NCI-H748 treated with DMSO at 0.1 percent for 48 hours (cell line): ENCODE measurements around the gene RGS9.
"Not testable (repeated sequence)": the region's sequence is repeated elsewhere in the genome, so short reads cannot be mapped to it uniquely, and the experiment has no call there.

Experiments used
- DNase-seq: peaks from one replicate; lab custom pipeline; 2025; lab: John Stamatoyannopoulos, UW

The RGS9 gene

GRCh38 chr17:65137021-65137939, at the start of gene RGS9:
Gene RGS9, plus strand, starts transcription at chr17:65137370. Its CDS starts 171 bp downstream, at chr17:65137541.
- peak; percentile 80 for DNase-seq

DNA sequence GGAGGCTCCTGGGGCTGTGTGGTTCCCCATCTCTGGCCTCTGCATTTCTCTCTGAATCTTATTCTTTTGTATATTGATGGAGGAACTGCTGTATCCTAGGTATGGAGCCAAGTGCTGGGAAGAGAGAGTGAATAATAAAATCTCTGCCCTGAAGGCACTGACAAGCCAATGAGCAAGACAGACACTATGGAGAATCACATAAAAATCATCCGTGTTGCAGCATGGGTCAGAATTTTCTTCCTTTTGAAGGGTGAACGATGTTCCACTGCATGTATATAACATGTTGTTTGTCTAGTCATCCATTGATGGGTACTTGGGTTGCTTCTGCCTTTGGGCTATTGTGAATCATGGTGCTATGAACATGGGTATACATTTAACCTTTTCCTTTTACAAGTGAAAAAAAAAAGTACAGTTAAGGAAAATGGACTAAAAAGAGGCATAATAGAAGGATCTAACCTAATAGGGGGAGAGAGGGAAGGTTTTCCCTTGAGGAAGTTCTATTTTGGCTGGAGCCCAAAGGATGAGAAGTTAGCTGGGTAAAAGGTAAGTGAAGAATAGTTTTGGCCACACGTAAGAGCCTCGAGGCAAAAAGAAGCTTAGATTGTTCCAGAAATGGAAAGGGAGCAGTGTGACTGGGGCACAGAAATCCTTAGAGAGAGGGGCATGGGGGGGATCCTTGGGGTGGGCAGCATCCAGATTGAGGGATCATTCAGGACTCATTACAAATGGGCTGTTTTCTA, 48.4 kb upstream of the RGS9 start:
- DNase-seq, result no peak

GRCh38 chr17:65092262-65092661, 44.9 kb upstream of the RGS9 start:
- DNase-seq, result no peak

DNA sequence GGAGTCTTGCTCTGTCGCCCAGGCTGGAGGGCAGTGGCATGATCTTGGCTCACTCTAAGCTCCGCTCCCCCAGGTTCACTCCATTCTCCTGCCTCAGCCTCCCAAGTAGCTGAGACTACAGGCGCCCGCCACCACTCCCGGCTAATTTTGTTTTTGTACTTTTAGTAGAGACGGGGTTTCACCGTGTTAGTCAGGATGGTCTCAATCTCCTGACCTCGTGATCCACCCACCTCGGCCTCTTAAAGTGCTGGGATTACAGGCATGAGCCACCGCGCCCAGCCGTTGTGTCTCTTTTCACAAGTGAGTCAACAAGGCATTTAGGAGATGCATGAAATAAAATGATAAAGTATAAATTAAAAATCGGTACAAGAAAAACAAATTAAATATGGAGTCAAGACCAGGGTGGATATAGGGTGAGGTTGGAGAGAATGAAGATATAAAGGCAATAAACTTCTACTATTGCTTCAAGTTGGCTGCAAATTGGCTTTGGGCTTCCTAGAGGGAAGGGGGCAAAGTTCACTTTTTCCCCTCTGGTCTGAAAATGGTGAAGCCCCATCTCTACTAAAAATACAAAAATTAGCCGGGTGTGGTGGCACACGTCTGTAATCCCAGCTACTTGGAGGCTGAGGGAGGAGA, 44.3 kb upstream of the RGS9 start:
- DNase-seq, result not testable (repeated sequence)

DNA sequence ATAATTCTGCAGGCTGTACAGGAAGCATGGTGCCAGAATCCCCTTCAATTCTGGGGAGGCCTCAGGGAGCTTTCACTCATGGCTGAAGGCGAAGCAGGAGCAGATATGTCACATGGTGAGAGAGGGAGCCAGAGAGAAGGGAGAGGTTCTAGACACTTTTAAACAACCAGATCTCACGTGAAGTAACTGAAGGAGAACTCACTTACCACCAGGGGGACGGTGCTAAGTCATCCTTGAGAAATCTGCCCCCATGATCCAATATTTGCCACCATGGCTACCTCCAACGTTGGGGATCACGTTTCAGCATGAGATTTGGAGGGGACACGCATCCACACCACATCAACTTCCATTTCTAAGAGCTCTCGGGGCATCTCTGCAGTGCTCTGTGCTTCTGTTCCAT, 43.2 kb upstream of the RGS9 start:
- DNase-seq, result no peak

GRCh38 chr17:65095465-65095864, 41.7 kb upstream of the RGS9 start:
- DNase-seq, result no peak

DNA sequence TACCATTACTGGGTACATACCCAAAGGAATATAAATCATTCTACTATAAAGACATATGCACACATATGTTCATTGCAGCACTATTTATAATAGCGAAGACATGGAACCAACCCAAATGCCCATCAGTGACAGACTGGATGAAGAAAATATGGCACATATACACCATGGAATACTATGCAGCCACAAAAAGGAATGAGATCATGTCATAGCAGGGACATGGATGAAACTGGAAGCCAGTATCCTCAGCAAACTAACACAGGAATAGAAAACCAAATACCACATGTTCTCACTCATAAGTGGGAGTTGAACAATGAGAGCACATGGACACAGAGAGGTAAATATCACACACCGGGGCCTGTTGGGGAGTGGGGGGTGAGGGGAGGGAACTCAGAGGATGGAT, 40.8 kb upstream of the RGS9 start:
- not testable (repeated sequence) for DNase-seq

- DNase-seq, result no peak
Measured at GRCh38 chr17:65097110-65097509, 40.1 kb upstream of the RGS9 start.

DNA sequence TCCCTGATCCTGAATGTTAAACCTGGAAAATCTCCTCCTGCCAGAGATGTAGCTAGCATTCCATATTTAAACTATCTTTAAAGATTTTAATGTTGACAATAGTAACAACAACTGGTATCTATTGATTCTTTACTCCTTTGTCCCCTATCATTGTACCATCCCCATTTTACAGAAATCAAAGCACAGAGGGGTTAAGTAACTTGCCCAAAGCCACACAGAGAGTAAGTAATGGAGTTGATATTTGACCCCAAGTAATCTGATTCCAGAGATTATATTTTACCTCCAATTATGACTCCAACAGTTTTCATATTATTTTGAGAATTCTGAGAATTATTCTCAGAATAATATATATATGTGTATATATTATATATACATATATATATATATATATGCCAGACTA, 37.7 kb upstream of the RGS9 start:
- no peak for DNase-seq

GRCh38 chr17:65099941-65100315, 37.2 kb upstream of the RGS9 start:
- no peak for DNase-seq

DNA sequence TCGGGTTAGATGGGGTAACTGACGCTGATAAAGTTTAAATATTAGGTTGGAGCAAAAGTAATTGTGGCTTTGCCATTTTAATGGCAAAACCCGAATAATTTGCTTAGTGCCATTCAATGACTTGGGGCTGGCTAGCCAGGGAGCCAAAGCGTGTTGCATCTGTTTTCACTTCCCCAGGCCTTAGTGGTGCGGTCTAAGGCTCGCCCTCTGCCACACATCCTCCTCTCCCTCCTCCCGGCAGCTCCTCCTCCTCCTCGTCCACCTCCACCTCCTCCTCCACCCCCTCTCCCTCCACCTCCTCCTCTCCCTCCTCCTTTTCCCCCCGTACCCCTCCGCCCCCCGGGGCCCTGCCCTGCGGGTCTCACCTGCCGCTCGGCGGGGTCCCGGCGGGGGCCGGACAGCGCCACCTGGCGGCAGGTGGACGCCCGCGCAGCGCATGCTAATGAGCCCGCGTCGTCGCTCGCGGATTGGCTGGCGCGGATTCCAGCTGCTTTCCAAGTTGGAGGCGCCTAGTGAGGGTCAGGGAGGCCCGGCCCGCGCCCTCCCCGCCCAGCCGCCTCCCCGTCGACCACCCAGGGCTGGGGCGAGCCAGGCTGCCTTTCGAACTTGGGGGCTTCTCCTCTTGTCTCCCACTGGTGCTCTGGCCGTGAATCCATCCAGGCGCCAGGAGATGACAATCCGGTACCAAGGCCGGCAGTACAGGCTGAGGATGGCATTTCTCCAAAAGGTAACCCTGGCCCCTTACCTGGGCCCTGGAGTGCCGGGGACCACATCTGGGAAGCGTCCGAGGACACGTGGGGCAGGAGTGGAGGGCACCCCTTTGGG, 36.6 kb upstream of the RGS9 start:
- peak; percentile 71 for DNase-seq

GRCh38 chr17:65101371-65101770, 35.8 kb upstream of the RGS9 start:
- DNase-seq, result no peak

GRCh38 chr17:65102235-65102634, 34.9 kb upstream of the RGS9 start:
- DNase-seq, result no peak

DNA sequence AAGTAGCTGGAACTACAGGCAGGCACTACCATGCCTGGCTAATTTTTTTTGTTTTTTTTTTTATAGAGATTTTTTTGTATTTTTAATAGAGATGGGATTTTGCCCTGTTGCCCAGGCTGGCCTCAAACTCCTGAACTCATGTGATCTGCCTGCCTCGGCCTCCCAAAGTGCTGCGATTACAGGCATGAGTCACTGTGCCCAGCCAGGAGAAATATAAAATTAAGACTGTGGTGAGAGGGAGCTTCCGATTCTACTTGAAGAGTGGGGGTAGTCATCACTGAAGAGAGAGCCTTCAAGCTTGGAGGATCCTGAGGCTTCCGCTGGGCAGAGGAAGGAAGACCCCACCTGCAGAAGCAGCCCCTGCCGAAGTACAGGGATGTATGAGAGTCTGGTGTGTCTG, 34.4 kb upstream of the RGS9 start:
- DNase-seq, result no peak

DNA sequence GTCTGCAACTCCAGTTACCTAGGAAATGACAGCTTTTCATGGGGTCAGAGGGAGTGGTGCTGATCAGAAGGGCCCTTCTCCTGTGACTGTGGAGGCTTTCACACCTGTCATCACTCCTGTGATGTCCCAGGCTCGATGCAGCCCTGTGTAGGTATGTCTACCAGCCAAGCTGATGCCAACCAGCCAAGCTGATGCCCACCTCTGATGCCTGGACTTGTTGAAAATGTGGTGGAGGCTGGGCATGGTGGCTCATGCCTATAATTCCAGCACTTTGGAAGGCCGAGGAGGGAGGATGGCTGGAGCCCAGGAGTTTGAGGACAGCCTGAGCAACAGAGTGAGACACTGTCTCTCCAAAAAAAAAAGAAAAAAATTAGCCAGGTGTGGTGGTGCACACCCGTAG, 33.7 kb upstream of the RGS9 start:
- no peak for DNase-seq

- no peak for DNase-seq
Measured at GRCh38 chr17:65103896-65104295, 33.3 kb upstream of the RGS9 start.

DNA sequence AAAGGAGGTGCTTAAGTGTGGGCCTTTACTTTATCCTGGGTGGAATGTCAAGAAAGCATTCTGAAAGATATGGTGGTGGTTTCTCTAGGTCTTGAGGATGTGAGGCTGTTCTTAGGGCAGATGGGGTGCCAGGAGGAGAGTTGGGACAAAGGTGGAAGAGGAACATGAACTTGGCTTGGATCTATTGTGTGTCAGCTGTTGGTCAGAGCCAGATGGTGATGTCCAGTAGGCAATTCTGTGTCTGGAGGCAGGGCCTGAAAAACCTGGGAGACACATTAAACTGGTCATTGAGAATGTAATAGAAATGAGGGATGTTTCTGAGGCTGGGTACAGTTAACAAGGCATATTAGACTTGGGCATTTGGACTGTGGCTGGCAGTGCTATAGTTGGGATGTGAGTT, 32.6 kb upstream of the RGS9 start:
- DNase-seq, result no peak

GRCh38 chr17:65104973-65105372, 32.2 kb upstream of the RGS9 start:
- no peak for DNase-seq

GRCh38 chr17:65108152-65108551, 29.0 kb upstream of the RGS9 start:
- no peak for DNase-seq

DNA sequence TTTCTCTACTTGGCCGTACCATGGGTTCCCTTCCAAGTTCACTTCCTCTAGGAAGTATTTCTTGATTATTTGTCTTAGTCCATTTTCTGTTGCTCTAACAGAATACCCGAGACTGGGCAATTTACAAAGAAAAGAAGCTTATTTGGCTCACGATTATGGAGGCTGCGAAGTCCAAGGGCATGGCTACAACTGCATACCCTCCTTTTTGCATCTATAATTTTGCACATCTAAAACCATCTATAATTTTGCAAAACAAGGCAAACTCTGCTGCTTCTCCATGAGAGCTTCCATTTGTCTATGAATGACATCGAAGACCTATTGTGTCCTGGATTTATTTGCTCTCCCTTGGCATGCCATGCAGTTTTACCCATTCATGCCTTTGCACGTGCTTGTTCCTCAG, 27.6 kb upstream of the RGS9 start:
- no peak for DNase-seq

DNA sequence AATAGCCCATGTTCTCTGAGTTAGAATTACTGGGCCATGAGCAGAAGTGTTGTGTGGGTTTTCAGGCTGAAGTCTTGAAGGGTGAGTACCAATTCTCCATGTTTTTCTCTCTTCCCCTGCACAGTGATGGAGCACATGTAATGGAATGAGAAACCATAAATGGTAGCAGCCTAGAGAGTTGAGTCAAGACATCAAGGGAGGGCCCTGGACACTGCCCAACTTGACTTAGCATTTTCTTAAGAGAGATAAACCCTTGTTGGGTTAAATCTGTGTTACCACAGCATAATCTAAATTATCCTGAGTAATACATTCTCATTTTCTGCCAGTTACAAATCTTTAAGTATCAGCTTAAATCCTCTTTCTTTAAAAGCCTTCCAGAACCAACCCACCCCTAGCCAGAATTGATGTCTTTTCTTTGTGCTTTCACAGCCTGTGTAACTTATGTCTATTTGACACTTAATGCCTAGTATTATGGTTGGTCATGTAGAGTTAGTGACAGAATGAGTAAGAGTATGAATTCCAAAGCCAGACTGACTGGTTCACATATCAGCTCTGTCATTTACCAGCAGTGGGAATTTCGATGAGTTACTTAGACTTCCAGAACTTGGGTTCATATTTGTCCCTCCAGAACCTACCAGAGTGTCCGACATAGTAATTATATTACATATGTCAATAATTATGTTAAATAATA, 27.0 kb upstream of the RGS9 start:
- DNase-seq, result no peak
